MCF 10A (cell line): ENCODE results near the gene HMGN1. TPM values are rescaled to one million over a fixed set of nuclear protein-coding genes. Genes with fewer than 3 reads are reported as not detected.

Source experiments
- BruUV-seq: library from RNA; stranded (reverse); fragments of 400-500 nt; replicated peaks from 2 replicates; lab custom pipeline; 2021; lab: Mats Ljungman, UMichigan
- CTCF ChIA-PET: fragments of 300-600 bp; sonication (Branson Sonifier 250); formaldehyde crosslinking; extraction: SDS; loops from one replicate; lab custom pipeline; 2021; ENCODE audit warnings: antibody characterized with exemption, inconsistent platforms; lab: Yijun Ruan, JAX
- POLR2A ChIA-PET: fragments of 300-600, 350-650 bp; sonication (Branson Sonifier 250); formaldehyde crosslinking; extraction: SDS; loops from one replicate; lab custom pipeline; 2020; ENCODE audit warnings: antibody characterized with exemption, inconsistent platforms; lab: Yijun Ruan, JAX
- DNase-seq: peaks from one replicate; pipeline ENCODE4 v3.0.0-alpha.2; 2018; ENCODE audit not compliant: unreplicated experiment
- H3K27ac Mint-ChIP-seq: one replicate; pipeline ENCODE4 v1.8.0; 2022; ENCODE audit warnings: mild to moderate bottlenecking, low read depth, mixed read lengths; ENCODE audit not compliant: unreplicated experiment
- H3K27me3 Mint-ChIP-seq: one replicate; pipeline ENCODE4 v1.8.0; 2022; ENCODE audit warnings: mixed read lengths; ENCODE audit not compliant: insufficient read depth, unreplicated experiment
- H3K36me3 Mint-ChIP-seq: one replicate; pipeline ENCODE4 v1.8.0; 2022; ENCODE audit warnings: mild to moderate bottlenecking, moderate library complexity, mixed read lengths; ENCODE audit not compliant: insufficient read depth, unreplicated experiment
- H3K4me1 Mint-ChIP-seq: one replicate; pipeline ENCODE4 v1.8.0; 2022; ENCODE audit warnings: mixed read lengths; ENCODE audit not compliant: insufficient read depth, unreplicated experiment
- H3K4me3 Mint-ChIP-seq: one replicate; pipeline ENCODE4 v1.8.0; 2022; ENCODE audit warnings: mild to moderate bottlenecking, moderate library complexity, mixed read lengths; ENCODE audit not compliant: unreplicated experiment
- H3K9me3 Mint-ChIP-seq: one replicate; pipeline ENCODE4 v1.8.0; 2022; ENCODE audit warnings: mixed read lengths; ENCODE audit not compliant: unreplicated experiment
- CTCF ChIP-seq: fragments of 200-600 bp; IDR thresholded peaks from one replicate; pipeline ENCODE4 v1.8.0; 2022; ENCODE audit warnings: antibody characterized with exemption, mild to moderate bottlenecking; ENCODE audit not compliant: unreplicated experiment
- intact Hi-C: fragments of 100-400 bp; cut with micrococcal nuclease; formaldehyde crosslinking; loops from 2 replicates; pipeline ENCODE4 v1.14.1; 2022
- total RNA-seq: library from RNA; stranded (reverse); gene quantifications from 2 replicates; pipeline ENCODE4 v1.2.3, GENCODE V29; 2022

Gene HMGN1
- total RNA-seq, 1 experiment from 2014 or later, result 360 TPM

GRCh38 chr21:39390212-39390765 is 41.4 kb upstream of the HMGN1 start:
- POLR2A ChIA-PET, result interaction anchor here (0.7 to 1.2 kb wide), 3 partner anchors 41 to 79 kb away, joined by 3 read pairs; no protein-coding TSS in a partner anchor
- CTCF ChIA-PET, result interaction anchor here (0.6 to 1.9 kb wide), 7 partner anchors 8 to 100 kb away, joined by 3 to 7 read pairs (median 3); no protein-coding TSS in a partner anchor
- Mint-ChIP-seq H3K9me3 (no peaks in the 10 kb centered on the region), H3K36me3 (peaks cover 40% of the 10 kb centered on the region), H3K4me1 (peaks cover 10% of the 10 kb centered on the region), H3K27me3 (no peaks in the 10 kb centered on the region), H3K27ac (no peak overlapping the region), H3K4me3 (no peak overlapping the region)
- no TSS peak for BruUV-seq
- no peak for TF ChIP-seq CTCF
- intact Hi-C loops, result no loop called here
- DNase-seq, result no peak

GRCh38 chr21:39388811-39389155 is 39.9 kb upstream of the HMGN1 start:
- intact Hi-C loops, result loop anchor here (1.0 to 5.0 kb wide), 4 partner anchors 40 to 206 kb away; partner anchors contain the start of genes BRWD1 and PSMG1
- POLR2A ChIA-PET, result interaction anchor here (0.9 kb wide), 1 partner anchor 103 kb away, joined by 3 read pairs; no protein-coding TSS in a partner anchor
- Mint-ChIP-seq H3K27me3 (no peaks in the 10 kb centered on the region), H3K9me3 (no peaks in the 10 kb centered on the region), H3K4me3 (peak overlapping the region; percentile 68), H3K4me1 (peaks cover 10% of the 10 kb centered on the region), H3K36me3 (peaks cover 33% of the 10 kb centered on the region), H3K27ac (no peak overlapping the region)
- CTCF ChIA-PET, result interaction anchor here (1.2 kb wide), 1 partner anchor 10 kb away, joined by 3 read pairs; no protein-coding TSS in a partner anchor
- DNase-seq, result no peak
- no TSS peak for BruUV-seq
- no peak for TF ChIP-seq CTCF

- POLR2A ChIA-PET, result interaction anchor here (0.7 to 3.1 kb wide), 12 partner anchors 15 to 204 kb away, joined by 3 to 53 read pairs (median 4); partner anchors contain the start of genes BRWD1, HMGN1, LCA5L and PSMG1
- TF ChIP-seq CTCF, result peak; percentile 85
- peaks cover 32% of the 10 kb centered on the region for H3K36me3 Mint-ChIP-seq
- H3K27me3 Mint-ChIP-seq, result no peaks in the 10 kb centered on the region
- peak overlapping the region; percentile 31 for H3K27ac Mint-ChIP-seq
- peak overlapping the region; percentile 68 for H3K4me3 Mint-ChIP-seq
- H3K4me1 Mint-ChIP-seq, result peaks cover 10% of the 10 kb centered on the region
- CTCF ChIA-PET, result interaction anchor here (0.6 to 3.8 kb wide), 17 partner anchors 13 to 1638 kb away, joined by 3 to 22 read pairs (median 4); no protein-coding TSS in a partner anchor
- no TSS peak for BruUV-seq
- no peaks in the 10 kb centered on the region for H3K9me3 Mint-ChIP-seq
- peak; percentile 88 for DNase-seq
- intact Hi-C loops, result loop anchor here (1.0 to 5.0 kb wide), 4 partner anchors 40 to 205 kb away; partner anchors contain the start of genes BRWD1 and PSMG1
Measured at GRCh38 chr21:39388038-39388810, 39.3 kb upstream of the HMGN1 start.
